ENCODE data around the gene PCNX2.

The PCNX2 gene

GRCh38 chr1:233253231-233253831, 42.2 kb downstream of the PCNX2 start:
- no peak overlapping the region for H3K4me3 ChIP-seq (ENCODE audit: low read depth, low read length)
- no peak for TF ChIP-seq CTCF (conservative IDR thresholded peaks at IDR 0.05; ENCODE audit: low read depth, low read length)
- DNase-seq (ENCODE audit: low read depth) = no peak

GRCh38 chr1:233252441-233252840, 43.1 kb downstream of the PCNX2 start:
- H3K4me3 ChIP-seq (ENCODE audit: low read depth, low read length) = no peak overlapping the region
- no peak for DNase-seq (ENCODE audit: low read depth)
- TF ChIP-seq CTCF (conservative IDR thresholded peaks at IDR 0.05; ENCODE audit: low read depth, low read length) = no peak

- TF ChIP-seq CTCF (conservative IDR thresholded peaks at IDR 0.05; ENCODE audit: low read depth, low read length) = no peak
- no peak for DNase-seq (ENCODE audit: low read depth)
- H3K4me3 ChIP-seq (ENCODE audit: low read depth, low read length) = no peak overlapping the region
Observed at GRCh38 chr1:233251201-233251720, 44.3 kb downstream of the PCNX2 start.

GRCh38 chr1:233248014-233248413, 47.5 kb downstream of the PCNX2 start:
- H3K4me3 ChIP-seq (ENCODE audit: low read depth, low read length) = no peak overlapping the region
- no peak for DNase-seq (ENCODE audit: low read depth)
- no peak for TF ChIP-seq CTCF (conservative IDR thresholded peaks at IDR 0.05; ENCODE audit: low read depth, low read length)

DNA sequence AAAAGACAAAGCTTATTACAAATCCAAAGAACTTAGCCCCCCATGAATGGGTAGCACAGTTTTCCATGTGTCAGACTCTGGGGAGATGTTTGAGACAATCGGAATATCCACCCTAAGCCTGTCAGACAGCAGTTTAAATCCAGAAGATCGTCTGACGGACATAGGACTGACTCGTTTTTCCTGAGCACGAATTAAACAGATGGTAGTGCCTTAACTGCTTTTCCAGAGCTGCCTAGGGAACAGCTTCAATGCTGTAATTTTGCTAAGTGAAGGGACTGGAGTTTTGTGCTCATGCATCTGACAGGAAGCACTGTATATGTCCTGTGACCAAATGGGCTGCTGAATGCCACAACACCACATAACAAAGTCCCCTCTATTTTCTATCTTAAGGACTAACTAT, 48.6 kb downstream of the PCNX2 start:
- no peak overlapping the region for H3K4me3 ChIP-seq (ENCODE audit: low read depth, low read length)
- TF ChIP-seq CTCF (conservative IDR thresholded peaks at IDR 0.05; ENCODE audit: low read depth, low read length) = no peak
- no peak for DNase-seq (ENCODE audit: low read depth)

- H3K4me3 ChIP-seq (ENCODE audit: low read depth, low read length) = no peak overlapping the region
- no peak for DNase-seq (ENCODE audit: low read depth)
- TF ChIP-seq CTCF (conservative IDR thresholded peaks at IDR 0.05; ENCODE audit: low read depth, low read length) = no peak
Observed at GRCh38 chr1:233245191-233245765, 50.2 kb downstream of the PCNX2 start.

- peak; percentile 34 for DNase-seq (ENCODE audit: low read depth)
- no peak overlapping the region for H3K4me3 ChIP-seq (ENCODE audit: low read depth, low read length)
- no peak for TF ChIP-seq CTCF (conservative IDR thresholded peaks at IDR 0.05; ENCODE audit: low read depth, low read length)
Observed at GRCh38 chr1:233244183-233244582, 51.3 kb downstream of the PCNX2 start.

Measured in choroid plexus epithelial cell (primary cell).